Osteocyte (in vitro differentiated cells): ENCODE results near the gene MPST. TPM values are rescaled to one million over a fixed set of nuclear protein-coding genes. Genes with fewer than 3 reads are reported as not detected.

Experiments used
- DNase-seq: peaks from one replicate; pipeline ENCODE4 v3.0.0; 2021; ENCODE audit warnings: mixed read lengths; ENCODE audit not compliant: unreplicated experiment; ENCODE audit errors: extremely low spot score
- H3K27ac Mint-ChIP-seq: one replicate; pipeline ENCODE4 v1.8.0; 2021; ENCODE audit warnings: mild to moderate bottlenecking, mixed read lengths; ENCODE audit not compliant: unreplicated experiment
- H3K27me3 Mint-ChIP-seq: one replicate; pipeline ENCODE4 v1.8.0; 2021; ENCODE audit warnings: mixed read lengths; ENCODE audit not compliant: unreplicated experiment
- H3K36me3 Mint-ChIP-seq: one replicate; pipeline ENCODE4 v1.8.0; 2021; ENCODE audit warnings: mixed read lengths; ENCODE audit not compliant: unreplicated experiment
- H3K4me1 Mint-ChIP-seq: one replicate; pipeline ENCODE4 v1.8.0; 2021; ENCODE audit warnings: mixed read lengths; ENCODE audit not compliant: unreplicated experiment
- H3K4me3 Mint-ChIP-seq: one replicate; pipeline ENCODE4 v1.8.0; 2021; ENCODE audit warnings: mild to moderate bottlenecking, moderate library complexity, mixed read lengths; ENCODE audit not compliant: unreplicated experiment
- H3K9me3 Mint-ChIP-seq: one replicate; pipeline ENCODE4 v1.8.0; 2021; ENCODE audit warnings: mixed read lengths; ENCODE audit not compliant: unreplicated experiment
- total RNA-seq: library from RNA; stranded (reverse); gene quantifications from 2 replicates; pipeline ENCODE4 v1.2.1, GENCODE V29; 2021
- TF ChIP-seq, protein P1 (sequence below): fragments of 200-600 bp; sonication (generic); IDR thresholded peaks from 2 replicates; pipeline ENCODE4 v1.5.0; 2021; ENCODE audit warnings: antibody characterized with exemption, mild to moderate bottlenecking, moderate library complexity

The MPST gene
- total RNA-seq, 1 donor from 2014 or later: 65.1 TPM

GRCh38 chr22:36977947-36978660 lies 41.4 kb upstream of the MPST start:
- TF ChIP-seq, protein P1, sequence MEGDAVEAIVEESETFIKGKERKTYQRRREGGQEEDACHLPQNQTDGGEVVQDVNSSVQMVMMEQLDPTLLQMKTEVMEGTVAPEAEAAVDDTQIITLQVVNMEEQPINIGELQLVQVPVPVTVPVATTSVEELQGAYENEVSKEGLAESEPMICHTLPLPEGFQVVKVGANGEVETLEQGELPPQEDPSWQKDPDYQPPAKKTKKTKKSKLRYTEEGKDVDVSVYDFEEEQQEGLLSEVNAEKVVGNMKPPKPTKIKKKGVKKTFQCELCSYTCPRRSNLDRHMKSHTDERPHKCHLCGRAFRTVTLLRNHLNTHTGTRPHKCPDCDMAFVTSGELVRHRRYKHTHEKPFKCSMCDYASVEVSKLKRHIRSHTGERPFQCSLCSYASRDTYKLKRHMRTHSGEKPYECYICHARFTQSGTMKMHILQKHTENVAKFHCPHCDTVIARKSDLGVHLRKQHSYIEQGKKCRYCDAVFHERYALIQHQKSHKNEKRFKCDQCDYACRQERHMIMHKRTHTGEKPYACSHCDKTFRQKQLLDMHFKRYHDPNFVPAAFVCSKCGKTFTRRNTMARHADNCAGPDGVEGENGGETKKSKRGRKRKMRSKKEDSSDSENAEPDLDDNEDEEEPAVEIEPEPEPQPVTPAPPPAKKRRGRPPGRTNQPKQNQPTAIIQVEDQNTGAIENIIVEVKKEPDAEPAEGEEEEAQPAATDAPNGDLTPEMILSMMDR: peak; percentile 96
- peak overlapping the region; percentile 66 for H3K27ac Mint-ChIP-seq
- peaks cover 34% of the 10 kb centered on the region for H3K27me3 Mint-ChIP-seq
- H3K36me3 Mint-ChIP-seq: no peaks in the 10 kb centered on the region
- peak overlapping the region; percentile 77 for H3K4me3 Mint-ChIP-seq
- no peaks in the 10 kb centered on the region for H3K9me3 Mint-ChIP-seq
- DNase-seq: peak; percentile 96
- peaks cover 9% of the 10 kb centered on the region for H3K4me1 Mint-ChIP-seq

DNA sequence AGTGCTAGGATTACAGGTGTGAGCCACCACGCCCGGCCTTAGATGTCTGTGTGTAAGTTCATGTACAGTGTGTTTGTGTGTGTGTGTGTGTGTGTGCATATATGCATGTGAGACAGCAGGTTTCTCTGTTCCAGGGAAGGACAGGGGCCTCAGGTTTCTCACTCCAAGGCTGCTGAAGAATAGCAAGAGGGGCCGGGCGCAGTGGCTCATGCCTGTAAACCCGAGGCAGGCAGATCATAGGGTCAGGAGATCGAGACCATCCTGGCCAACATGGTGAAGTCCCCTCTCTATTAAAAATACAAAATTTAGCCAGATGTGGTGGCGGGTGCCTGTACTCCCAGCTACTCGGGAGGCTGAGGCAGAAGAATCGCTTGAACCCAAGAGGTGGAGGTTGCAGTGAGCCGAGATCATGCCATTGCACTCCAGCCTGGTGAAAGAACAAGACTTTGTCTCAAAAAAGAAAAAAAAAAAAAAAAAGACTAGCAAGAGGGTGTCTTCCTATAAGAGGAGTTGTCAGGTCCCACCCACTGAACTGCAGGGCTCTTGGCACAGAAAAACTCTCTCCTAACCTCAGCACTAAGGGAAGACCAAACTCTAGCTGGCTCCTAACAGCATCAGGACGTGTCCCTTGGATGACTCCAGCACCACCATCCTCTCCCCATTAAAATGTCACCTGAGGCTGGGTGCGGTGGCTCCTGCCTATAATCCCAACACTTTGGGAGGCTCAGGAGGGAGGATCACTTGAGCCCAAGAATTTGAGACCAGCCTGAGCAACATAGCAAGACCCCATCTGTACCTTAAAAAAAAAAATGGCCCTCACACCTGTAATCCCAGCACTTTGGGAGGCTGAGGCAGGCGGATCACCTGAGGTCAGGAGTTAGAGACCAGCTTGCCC lies 40.3 kb upstream of the MPST start:
- Mint-ChIP-seq H3K27me3 (peaks cover 33% of the 10 kb centered on the region), H3K36me3 (no peaks in the 10 kb centered on the region), H3K4me1 (peaks cover 9% of the 10 kb centered on the region), H3K27ac (no peak overlapping the region), H3K4me3 (no peak overlapping the region), H3K9me3 (no peaks in the 10 kb centered on the region)
- DNase-seq: no peak
- TF ChIP-seq, protein P1: no peak

DNA sequence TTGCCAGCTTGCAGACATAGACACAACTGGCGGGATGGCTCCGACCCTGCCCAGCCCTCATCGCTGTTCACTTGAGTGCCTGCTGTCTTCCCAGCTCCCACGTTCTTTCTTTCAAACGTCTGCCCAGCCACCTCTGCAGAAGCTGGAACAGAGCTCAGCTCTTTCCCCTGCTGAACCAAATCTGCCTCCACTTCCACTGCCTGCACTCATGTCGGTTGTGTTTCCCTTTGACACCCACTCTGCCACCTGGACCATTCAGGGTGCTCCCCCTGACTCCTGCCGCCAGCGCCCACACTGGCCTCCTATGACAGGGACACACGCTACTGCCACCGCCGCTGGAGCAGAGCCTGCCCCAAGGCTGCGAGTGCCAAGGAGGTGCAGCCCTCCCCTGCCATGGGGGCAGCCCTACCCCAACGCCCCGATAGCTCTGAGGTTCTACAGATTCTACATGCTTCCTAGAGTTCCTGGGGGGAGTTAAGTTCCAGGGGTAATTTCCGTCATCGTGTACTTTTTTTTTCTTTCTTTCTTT lies 38.2 kb upstream of the MPST start:
- Mint-ChIP-seq H3K36me3 (no peaks in the 10 kb centered on the region), H3K27me3 (peaks cover 30% of the 10 kb centered on the region), H3K4me3 (no peak overlapping the region), H3K4me1 (peaks cover 9% of the 10 kb centered on the region), H3K9me3 (peaks cover 2% of the 10 kb centered on the region), H3K27ac (no peak overlapping the region)
- TF ChIP-seq, protein P1: no peak
- DNase-seq: no peak

DNA sequence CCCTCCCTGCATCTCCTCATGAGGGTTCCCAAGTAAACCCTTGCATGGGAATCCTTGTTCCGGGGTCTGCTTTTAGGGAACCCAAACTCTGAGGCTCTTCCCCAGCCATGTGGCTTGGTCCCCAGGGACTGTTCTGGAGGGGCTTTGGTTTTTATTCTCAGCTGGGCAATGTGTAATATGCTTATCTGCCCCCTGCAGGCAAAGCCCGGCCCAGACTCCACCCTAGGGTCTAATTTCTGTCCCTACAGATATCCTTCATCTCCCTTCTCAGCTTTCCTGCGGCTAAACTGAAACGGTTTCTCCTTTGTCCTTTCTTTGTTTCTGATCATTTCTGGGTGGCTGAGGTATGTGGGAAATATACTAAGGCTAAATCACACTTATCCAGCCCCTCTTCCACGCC lies 37.4 kb upstream of the MPST start:
- Mint-ChIP-seq H3K36me3 (no peaks in the 10 kb centered on the region), H3K4me1 (peaks cover 9% of the 10 kb centered on the region), H3K9me3 (peaks cover 3% of the 10 kb centered on the region), H3K4me3 (no peak overlapping the region), H3K27me3 (peaks cover 22% of the 10 kb centered on the region), H3K27ac (no peak overlapping the region)
- DNase-seq: no peak
- TF ChIP-seq, protein P1: no peak
